Naive thymus-derived CD4-positive, alpha-beta T cell (primary cell): ENCODE data around the gene IL15. TPM values are rescaled to one million over a fixed set of nuclear protein-coding genes. Genes with fewer than 3 reads are reported as not detected.

Source experiments
- ATAC-seq: fragments of 150-1000 bp; cut with Tn5 transposase; 2 replicates; pipeline ENCODE4 v1.10.0; 2021; ENCODE audit warnings: mild to moderate bottlenecking, moderate library complexity
- CTCF ChIA-PET: fragments of 350-600 bp; sonication (Branson Sonifier 250); formaldehyde crosslinking; loops from one replicate; lab custom pipeline; 2021; ENCODE audit warnings: antibody characterized with exemption; lab: Charles Lee
- POLR2A ChIA-PET: fragments of 350-600 bp; sonication (Branson Sonifier 250); formaldehyde crosslinking; loops from one replicate; lab custom pipeline; 2021; ENCODE audit warnings: antibody characterized with exemption, inconsistent platforms; lab: Charles Lee
- DNase-seq, 9 donors: peaks; one replicate each; pipeline versions ENCODE4 v3.0.0 to v3.0.0-alpha.2; 2020 to 2022; ENCODE audit warnings: mixed read lengths in 1 of 9
- H3K27ac ChIP-seq: one replicate; pipeline ENCODE4 v1.7.0; 2013; ENCODE audit warnings: mild to moderate bottlenecking, low read depth, low read length, moderate library complexity
- H3K27me3 ChIP-seq, 2 donors: one replicate each; pipeline ENCODE4 v1.7.0; 2013; ENCODE audit warnings: low read length in 2 of 2, mild to moderate bottlenecking in 2 of 2, moderate library complexity in 2 of 2; ENCODE audit not compliant: control insufficient read depth in 2 of 2, insufficient read depth in 2 of 2
- H3K36me3 ChIP-seq, 3 experiments: 1 replicate in 2 of 3; 2 replicates in 1 of 3; pipeline ENCODE4 v1.7.0; 2013; ENCODE audit warnings: low read length in 3 of 3, mild to moderate bottlenecking in 3 of 3, moderate library complexity in 1 of 3; ENCODE audit not compliant: insufficient read depth in 3 of 3, control insufficient read depth in 2 of 3
- H3K4me1 ChIP-seq, 2 donors: one replicate each; pipeline ENCODE4 v1.7.0; 2013; ENCODE audit warnings: low read length in 2 of 2, mild to moderate bottlenecking in 2 of 2, moderate library complexity in 1 of 2; ENCODE audit not compliant: control insufficient read depth in 2 of 2, insufficient read depth in 2 of 2
- H3K4me3 ChIP-seq: 2 replicates; pipeline ENCODE4 v1.7.0; 2013; ENCODE audit warnings: mild to moderate bottlenecking, low read length
- H3K9me3 ChIP-seq, 3 experiments: 1 replicate in 2 of 3; 2 replicates in 1 of 3; pipeline ENCODE4 v1.7.0; 2013; ENCODE audit warnings: low read length in 3 of 3; ENCODE audit not compliant: control insufficient read depth in 2 of 3
- H3K27ac Mint-ChIP-seq, 9 donors: one replicate each; pipeline ENCODE4 v1.8.0; 2020 to 2022; ENCODE audit warnings: mixed read lengths in 9 of 9, mild to moderate bottlenecking in 8 of 9, moderate library complexity in 5 of 9, inconsistent platforms in 2 of 9
- H3K27me3 Mint-ChIP-seq, 5 donors: one replicate each; pipeline ENCODE4 v1.8.0; 2021 to 2022; ENCODE audit warnings: mixed read lengths in 5 of 5, mild to moderate bottlenecking in 1 of 5
- H3K36me3 Mint-ChIP-seq, 5 donors: one replicate each; pipeline ENCODE4 v1.8.0; 2020 to 2022; ENCODE audit warnings: mixed read lengths in 5 of 5, mild to moderate bottlenecking in 3 of 5, inconsistent platforms in 1 of 5
- H3K4me1 Mint-ChIP-seq, 7 donors: one replicate each; pipeline ENCODE4 v1.8.0; 2020 to 2022; ENCODE audit warnings: mixed read lengths in 7 of 7, mild to moderate bottlenecking in 3 of 7, inconsistent platforms in 1 of 7
- H3K4me3 Mint-ChIP-seq, 10 donors: one replicate each; pipeline ENCODE4 v1.8.0; 2020 to 2022; ENCODE audit warnings: mild to moderate bottlenecking in 10 of 10, mixed read lengths in 10 of 10, moderate library complexity in 6 of 10, inconsistent platforms in 2 of 10
- H3K9me3 Mint-ChIP-seq, 11 donors: one replicate each; pipeline ENCODE4 v1.8.0; 2020 to 2022; ENCODE audit warnings: mixed read lengths in 11 of 11, mild to moderate bottlenecking in 4 of 11, inconsistent platforms in 1 of 11, moderate library complexity in 1 of 11
- intact Hi-C, 2 donors: fragments of 100-400 bp; cut with micrococcal nuclease; formaldehyde crosslinking; loops; one replicate each; pipeline ENCODE4 v1.15.1; 2023
- polyA plus RNA-seq, 2 donors: library from polyadenylated mRNA; unstranded; fragments of 300-500 nt; fragmentation: Illumina TruSeq; gene quantifications; one replicate each; pipeline ENCODE4 v1.2.3, GENCODE V29; 2021
- total RNA-seq, 6 experiments: library from RNA in 5 of 6; stranded (reverse) in 5 of 6; gene quantifications; 1 replicate in 5 of 6; 2 replicates in 1 of 6; pipeline ENCODE4 v1.2.3 and lab custom pipeline; 2021 to 2026

The IL15 gene
- total and polyA plus RNA-seq, 7 experiments from 2014 or later = 0.47 to 8.7 (median 0.64) TPM

- CTCF ChIA-PET = no interaction called here
- POLR2A ChIA-PET = no interaction called here
- no peak for DNase-seq
- no peak overlapping the region for H3K4me3 ChIP-seq
- Mint-ChIP-seq H3K27me3 (peaks cover 5 to 26% (median 9%) of the 10 kb centered on the region in 5 donors), H3K4me3 (no peak overlapping the region), H3K4me1 (no peaks in the 10 kb centered on the region), H3K36me3 (no peaks in the 10 kb centered on the region), H3K27ac (no peak overlapping the region), H3K9me3 (peaks cover 0 to 5% (median 0%) of the 10 kb centered on the region in 11 donors)
- H3K27ac ChIP-seq = no peak overlapping the region
- no peaks in the 10 kb centered on the region for H3K36me3 ChIP-seq
- intact Hi-C loops = no loop called here
- no peaks in the 10 kb centered on the region for H3K27me3 ChIP-seq
- H3K4me1 ChIP-seq = no peaks in the 10 kb centered on the region
- ATAC-seq = no peak
- H3K9me3 ChIP-seq = no peaks in the 10 kb centered on the region
Observed at GRCh38 chr4:141763374-141763773, 127.0 kb downstream of the IL15 start.

- DNase-seq (no peak), ATAC-seq (no peak)
- POLR2A ChIA-PET = no interaction called here
- Histone ChIP-seq H3K27me3 (no peaks in the 10 kb centered on the region), H3K36me3 (no peaks in the 10 kb centered on the region), H3K4me3 (no peak overlapping the region), H3K27ac (no peak overlapping the region), H3K9me3 (no peaks in the 10 kb centered on the region), H3K4me1 (no peaks in the 10 kb centered on the region)
- H3K36me3 Mint-ChIP-seq = no peaks in the 10 kb centered on the region
- H3K4me1 Mint-ChIP-seq = peaks cover 0 to 19% (median 11%) of the 10 kb centered on the region in 7 donors
- peaks cover 5 to 24% (median 9%) of the 10 kb centered on the region in 5 donors for H3K27me3 Mint-ChIP-seq
- no peak overlapping the region for H3K4me3 Mint-ChIP-seq
- intact Hi-C loops = no loop called here
- peaks cover 0 to 5% (median 0%) of the 10 kb centered on the region in 11 donors for H3K9me3 Mint-ChIP-seq
- H3K27ac Mint-ChIP-seq = no peak overlapping the region
- CTCF ChIA-PET = no interaction called here
Observed at GRCh38 chr4:141768954-141769353, 132.6 kb downstream of the IL15 start.

GRCh38 chr4:141771889-141772830 is 135.8 kb downstream of the IL15 start:
- DNase-seq = no peak
- H3K4me1 ChIP-seq = no peaks in the 10 kb centered on the region
- H3K36me3 ChIP-seq = no peaks in the 10 kb centered on the region
- Mint-ChIP-seq H3K4me3 (peak overlapping the region in 4 of 10 donors; percentile 22 to 37 (median 30)), H3K9me3 (peaks cover 0 to 2% (median 0%) of the 10 kb centered on the region in 11 donors), H3K27me3 (peaks cover 11 to 34% (median 18%) of the 10 kb centered on the region in 5 donors), H3K36me3 (no peaks in the 10 kb centered on the region), H3K27ac (peak overlapping the region in 1 of 9 donors; percentile 29), H3K4me1 (peaks cover 0 to 19% (median 11%) of the 10 kb centered on the region in 7 donors)
- no peaks in the 10 kb centered on the region for H3K27me3 ChIP-seq
- no peak overlapping the region for H3K27ac ChIP-seq
- intact Hi-C loops = loop anchor here in 1 of 2 donors (5.0 kb wide), 1 partner anchor 65 kb away; no protein-coding TSS in a partner anchor
- no peaks in the 10 kb centered on the region for H3K9me3 ChIP-seq
- H3K4me3 ChIP-seq = no peak overlapping the region
- no peak for ATAC-seq
- ChIA-PET CTCF (no interaction called here), POLR2A (no interaction called here)

GRCh38 chr4:141772838-141773237 is 136.5 kb downstream of the IL15 start:
- peaks cover 11 to 35% (median 18%) of the 10 kb centered on the region in 5 donors for H3K27me3 Mint-ChIP-seq
- CTCF ChIA-PET = no interaction called here
- intact Hi-C loops = loop anchor here in 1 of 2 donors (5.0 kb wide), 1 partner anchor 66 kb away; no protein-coding TSS in a partner anchor

GRCh38 chr4:141782205-141782604 is 145.8 kb downstream of the IL15 start:
- intact Hi-C loops = no loop called here
- CTCF ChIA-PET = no interaction called here
- H3K9me3 ChIP-seq = no peaks in the 10 kb centered on the region

More at GRCh38 chr4:141772838-141773237, 136.5 kb downstream of the IL15 start:
- no peaks in the 10 kb centered on the region for H3K9me3 ChIP-seq
- H3K4me1 ChIP-seq = no peaks in the 10 kb centered on the region
- peaks cover 0 to 5% (median 0%) of the 10 kb centered on the region in 11 donors for H3K9me3 Mint-ChIP-seq
- no peak overlapping the region for H3K4me3 ChIP-seq
- H3K27ac ChIP-seq = no peak overlapping the region
- POLR2A ChIA-PET = no interaction called here
- no peaks in the 10 kb centered on the region for H3K36me3 Mint-ChIP-seq
- no peak for DNase-seq
- H3K4me1 Mint-ChIP-seq = peaks cover 0 to 19% (median 11%) of the 10 kb centered on the region in 7 donors
- H3K27me3 ChIP-seq = no peaks in the 10 kb centered on the region
- H3K4me3 Mint-ChIP-seq = peak overlapping the region in 2 of 10 donors; percentile 27 to 37
- no peak for ATAC-seq
- no peaks in the 10 kb centered on the region for H3K36me3 ChIP-seq
- no peak overlapping the region for H3K27ac Mint-ChIP-seq

More at GRCh38 chr4:141782205-141782604, 145.8 kb downstream of the IL15 start:
- Histone ChIP-seq H3K27ac (no peak overlapping the region), H3K27me3 (no peaks in the 10 kb centered on the region), H3K4me1 (no peaks in the 10 kb centered on the region), H3K4me3 (no peak overlapping the region), H3K36me3 (no peaks in the 10 kb centered on the region)
- no peak for ATAC-seq
- Mint-ChIP-seq H3K27ac (no peak overlapping the region), H3K27me3 (peaks cover 0 to 6% (median 2%) of the 10 kb centered on the region in 5 donors), H3K4me3 (no peak overlapping the region), H3K4me1 (no peaks in the 10 kb centered on the region), H3K9me3 (peaks cover 0 to 3% (median 0%) of the 10 kb centered on the region in 11 donors), H3K36me3 (no peaks in the 10 kb centered on the region)
- POLR2A ChIA-PET = no interaction called here
- DNase-seq = no peak
